Hindlimb muscle (tissue), 1 donor: ENCODE measurements around the gene SOX6. TPM values are rescaled to one million over a fixed set of nuclear protein-coding genes. Genes with fewer than 3 reads are reported as not detected.
"Not testable (repeated sequence)": the region's sequence is repeated elsewhere in the genome, so short reads cannot be mapped to it uniquely, and the experiment has no call there.

Experiments
- DNase-seq: peaks from one replicate; pipeline ENCODE4 v3.0.0-alpha.2; 2013
- polyA plus RNA-seq: library from polyadenylated mRNA; unstranded; fragments of 120-200 nt; gene quantifications from one replicate; pipeline ENCODE4 v1.2.1, GENCODE V29; 2013; ENCODE audit not compliant: insufficient read length

The SOX6 gene
- polyA plus RNA-seq, 1 donor, result 30.0 TPM

- DNase-seq, result no peak
These were observed 322.3 kb downstream of the SOX6 start for GRCh38 chr11:16034074-16034473.

DNA sequence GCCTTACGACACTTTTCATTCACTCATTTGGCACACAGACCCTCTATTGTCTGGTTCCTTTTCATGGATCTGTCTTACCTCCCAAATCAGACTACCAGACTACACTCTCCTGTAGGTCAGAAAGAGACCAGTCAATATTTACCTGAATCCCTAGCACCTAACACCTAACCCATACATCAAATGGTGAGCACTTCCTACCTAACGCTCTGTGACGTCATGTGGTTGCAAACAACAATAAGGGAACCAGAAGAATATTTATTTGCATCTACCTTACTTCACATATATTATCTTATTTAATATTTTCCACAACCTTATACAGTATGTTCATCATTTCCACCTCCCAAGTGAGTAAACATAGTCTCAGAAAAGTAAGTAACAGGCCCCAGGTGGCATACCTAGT, 323.4 kb downstream of the SOX6 start:
- no peak for DNase-seq

DNA sequence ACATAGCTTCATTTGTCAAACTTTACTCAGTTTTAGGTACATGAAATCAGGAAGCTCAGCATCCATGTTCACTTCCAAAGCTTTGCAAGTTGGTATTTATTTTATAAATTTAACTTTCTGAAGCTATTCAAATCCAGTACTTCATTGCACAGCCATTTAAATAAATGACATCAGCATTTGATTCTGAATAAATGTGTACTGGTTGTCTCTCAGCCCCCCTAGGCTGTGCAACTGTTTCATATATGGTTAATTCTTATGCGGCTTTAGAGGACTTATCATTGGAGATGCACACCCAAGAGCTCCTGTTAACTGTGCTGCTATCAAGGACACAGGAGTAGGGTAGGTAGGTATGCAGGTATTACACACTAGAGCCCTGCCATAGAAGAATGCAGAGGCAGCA, 325.1 kb downstream of the SOX6 start:
- no peak for DNase-seq

- no peak for DNase-seq
These were observed 325.7 kb downstream of the SOX6 start for GRCh38 chr11:16030664-16031063.

- not testable (repeated sequence) for DNase-seq
These were observed 327.2 kb downstream of the SOX6 start for GRCh38 chr11:16029151-16029550.

DNA sequence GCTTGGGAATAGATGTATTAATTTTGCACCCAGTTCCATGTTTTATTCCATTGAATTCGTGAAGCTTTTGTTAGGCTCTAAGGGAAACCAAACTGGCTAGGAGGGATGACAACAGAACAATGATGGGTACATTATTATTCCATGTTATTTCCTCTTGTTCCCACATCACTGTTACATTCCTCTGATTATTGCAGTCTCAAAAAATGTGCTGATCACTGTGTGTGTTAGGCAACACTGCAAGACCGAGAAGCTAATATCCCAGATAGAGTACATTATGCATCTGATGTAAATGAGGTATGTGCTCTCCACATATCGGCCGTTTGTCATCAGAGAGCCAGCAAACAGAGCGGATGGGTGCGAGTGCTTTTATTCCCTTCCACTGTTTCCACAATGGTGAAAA, 327.9 kb downstream of the SOX6 start:
- DNase-seq, result no peak

GRCh38 chr11:16027621-16028020, 328.7 kb downstream of the SOX6 start:
- no peak for DNase-seq

- DNase-seq, result no peak
These were observed 329.5 kb downstream of the SOX6 start for GRCh38 chr11:16026849-16027248.

DNA sequence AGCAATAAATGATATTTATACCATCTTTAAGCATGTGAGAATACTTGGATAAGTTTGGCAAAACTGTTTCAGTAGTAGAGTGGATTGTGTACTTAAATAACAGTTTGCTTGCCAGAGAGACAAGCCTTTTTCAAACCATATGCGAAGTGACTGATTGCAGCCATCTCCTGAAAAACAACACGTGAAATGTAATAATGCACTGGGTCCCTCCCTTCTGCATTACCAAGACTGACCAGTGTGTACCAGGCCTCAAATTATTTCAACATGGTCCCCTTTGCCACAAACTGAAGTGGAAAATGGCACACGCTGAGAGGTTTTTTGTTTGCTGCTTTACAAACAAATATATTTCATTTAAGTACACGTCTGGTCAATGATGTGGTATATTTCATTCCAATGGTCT, 337.4 kb downstream of the SOX6 start:
- DNase-seq, result no peak

DNA sequence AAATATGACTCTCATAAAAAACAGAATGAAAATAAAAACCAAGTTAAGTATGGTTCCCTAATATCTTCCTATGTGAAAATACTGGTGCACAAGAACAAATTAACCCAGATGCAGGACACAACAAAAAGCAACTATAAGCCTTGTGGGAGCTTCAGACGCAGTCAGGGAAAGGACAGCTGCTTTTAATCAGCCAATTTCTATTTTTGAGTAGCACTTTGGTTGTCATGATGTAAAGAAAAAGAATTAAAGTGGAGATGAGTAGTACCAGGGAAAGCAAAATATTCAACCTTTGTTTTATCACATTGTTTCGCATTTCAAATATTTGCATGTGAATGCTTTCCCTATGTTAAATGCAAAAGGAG, 339.9 kb downstream of the SOX6 start:
- DNase-seq, result no peak

DNA sequence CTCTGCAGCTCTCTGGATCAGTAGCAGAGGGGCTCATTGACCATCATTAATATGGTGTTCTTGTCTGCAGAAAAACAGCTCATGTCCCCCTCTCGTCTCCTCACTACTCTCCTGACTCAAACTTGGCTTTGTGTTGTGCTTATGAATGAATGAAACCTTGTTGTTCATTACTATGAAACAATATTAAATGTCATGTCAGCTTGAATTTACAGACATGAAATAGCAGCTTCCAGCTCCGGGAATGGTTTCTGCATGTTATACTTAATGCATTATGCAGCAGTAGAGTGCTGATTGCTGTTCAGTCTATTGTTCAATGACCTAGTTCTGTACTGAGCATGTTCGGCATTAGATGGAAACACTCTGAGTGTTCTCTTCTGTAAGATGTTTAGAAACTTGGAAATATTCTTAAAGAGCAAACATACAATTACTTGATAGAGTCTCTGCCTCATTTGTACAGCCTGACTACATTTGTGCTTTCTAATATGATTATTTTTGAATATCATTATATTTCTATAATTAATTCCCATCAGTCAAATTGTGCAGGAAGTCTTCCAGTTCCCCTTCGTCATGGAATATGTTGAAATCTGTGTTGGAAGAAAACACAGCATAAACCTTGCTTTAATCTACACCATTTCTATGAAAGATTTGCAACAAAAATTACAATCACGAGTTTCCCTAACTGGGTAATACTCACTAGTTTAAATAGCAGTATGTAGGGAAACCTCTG, 340.4 kb downstream of the SOX6 start:
- DNase-seq, result no peak

GRCh38 chr11:16013649-16014275, 342.6 kb downstream of the SOX6 start:
- no peak for DNase-seq

- no peak for DNase-seq
These were observed 343.1 kb downstream of the SOX6 start for GRCh38 chr11:16013242-16013641.

GRCh38 chr11:16012125-16012751, 344.1 kb downstream of the SOX6 start:
- no peak for DNase-seq

DNA sequence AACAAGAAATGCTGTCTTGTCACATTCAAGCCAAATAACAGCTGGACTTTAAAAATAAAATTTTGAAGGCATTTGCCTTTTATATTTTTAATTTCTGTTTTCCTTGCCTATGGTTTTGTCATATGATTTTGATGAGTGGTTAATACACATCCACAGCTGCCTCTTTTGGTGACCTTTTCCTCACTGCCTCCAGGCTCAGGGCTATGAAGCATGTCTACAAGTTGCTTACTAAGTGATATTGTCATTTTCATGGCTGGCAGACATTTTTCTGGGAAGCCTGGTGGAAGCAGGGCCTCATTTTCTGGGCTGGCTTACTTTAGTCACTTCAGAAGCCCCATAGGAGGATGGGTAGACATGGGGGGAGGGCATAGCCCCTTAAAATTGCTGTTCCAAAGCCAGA, 344.9 kb downstream of the SOX6 start:
- DNase-seq, result no peak

DNA sequence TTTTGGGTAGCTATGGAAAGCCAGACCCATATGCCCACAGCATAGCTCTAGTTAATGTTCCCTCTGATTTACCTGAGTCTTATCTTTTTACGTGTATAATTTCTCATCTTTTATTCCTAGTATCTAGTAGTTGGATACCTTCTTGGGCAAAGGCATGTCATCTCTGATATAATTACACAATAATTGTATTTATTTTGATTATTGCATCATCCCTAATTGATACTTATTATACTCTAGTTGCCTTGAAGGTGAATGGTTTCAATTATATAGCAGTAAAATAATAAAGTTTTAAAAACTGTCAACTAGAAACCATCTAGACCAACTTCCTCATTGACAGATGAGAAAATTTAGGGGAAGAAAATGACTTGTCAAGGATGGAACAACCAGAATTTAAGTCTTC, 347.3 kb downstream of the SOX6 start:
- DNase-seq, result no peak

GRCh38 chr11:16007514-16007913, 348.8 kb downstream of the SOX6 start:
- no peak for DNase-seq

GRCh38 chr11:16002942-16003341, 353.4 kb downstream of the SOX6 start:
- no peak for DNase-seq

- no peak for DNase-seq
These were observed 354.4 kb downstream of the SOX6 start for GRCh38 chr11:16001899-16002426.

GRCh38 chr11:16001044-16001568, 355.2 kb downstream of the SOX6 start:
- no peak for DNase-seq

DNA sequence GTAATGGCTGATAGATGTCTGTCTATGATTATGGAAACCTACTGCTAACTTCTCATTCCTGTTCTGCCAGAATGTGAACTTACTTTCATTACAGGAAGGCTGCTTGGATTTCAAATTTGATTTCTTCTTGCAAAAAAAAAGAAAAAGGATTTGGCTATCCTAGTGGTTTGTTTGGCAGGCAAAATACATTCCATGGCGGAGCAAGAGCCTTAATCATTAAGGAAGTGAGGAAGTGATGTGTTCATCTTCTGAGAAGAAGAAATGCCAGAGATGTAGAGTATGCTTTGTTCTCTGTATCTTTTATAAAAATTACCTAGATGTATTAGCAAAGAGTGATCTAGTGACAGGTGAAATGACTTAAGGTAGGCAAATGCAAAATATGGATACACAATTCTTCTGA, 356.3 kb downstream of the SOX6 start:
- DNase-seq, result no peak

DNA sequence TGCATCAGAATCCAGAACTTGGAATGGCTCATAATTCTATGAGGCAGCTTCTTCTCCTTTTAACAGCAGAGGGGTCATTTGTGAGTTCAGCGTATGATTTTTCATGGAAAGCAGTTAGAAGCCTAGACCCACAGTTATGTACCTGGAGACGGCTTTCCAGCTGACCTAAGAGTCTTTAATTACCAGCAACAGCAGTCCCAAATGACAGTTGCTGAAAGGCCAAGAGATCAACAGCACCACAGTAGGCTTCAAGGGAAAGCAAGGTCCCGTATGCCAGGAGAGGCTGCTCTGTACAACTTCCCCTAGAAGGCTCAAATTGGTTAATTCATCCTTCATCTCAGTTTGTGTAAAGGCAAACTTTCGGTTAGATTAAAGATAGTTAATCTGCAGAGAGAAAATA, 363.0 kb downstream of the SOX6 start:
- DNase-seq, result no peak

DNA sequence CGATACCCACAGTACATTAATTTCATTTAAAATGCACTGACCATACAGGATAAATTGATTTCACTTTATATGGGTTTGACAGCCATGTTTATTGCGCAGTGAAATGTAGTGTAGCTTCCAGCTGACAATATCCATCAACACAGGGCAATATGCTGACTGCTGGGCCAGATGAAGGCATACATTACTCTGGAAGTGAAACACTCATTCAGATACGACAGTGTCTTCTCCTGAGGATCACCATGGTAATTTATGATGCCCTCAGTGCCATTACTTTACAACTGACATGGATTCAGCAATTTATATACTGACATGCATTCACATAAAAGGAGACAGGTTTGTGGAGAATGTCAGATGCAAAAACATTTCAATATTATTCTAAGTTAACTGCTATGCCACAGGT, 365.1 kb downstream of the SOX6 start:
- no peak for DNase-seq

- DNase-seq, result no peak
These were observed 366.7 kb downstream of the SOX6 start for GRCh38 chr11:15989685-15990084.
